Esophagus squamous epithelium (tissue), 5 donors: Measurements from ENCODE around the gene RPP30. TPM values are rescaled to one million over a fixed set of nuclear protein-coding genes. Genes with fewer than 3 reads are reported as not detected.

ENCODE experiments used
- DNase-seq: peaks from one replicate; lab custom pipeline; 2025; lab: John Stamatoyannopoulos, UW
- H3K27ac ChIP-seq, 4 donors: fragments of 200-600 bp; sonication (generic); one replicate each; pipeline ENCODE4 v1.5.1; 2016 to 2019; ENCODE audit warnings: mild to moderate bottlenecking in 1 of 4
- H3K27me3 ChIP-seq, 4 donors: fragments of 200-600 bp; sonication (generic); 1 replicate in 3 of 4; 2 replicates in 1 of 4; pipeline versions ENCODE4 v1.5.1 to v1.6.0; 2017 to 2021; ENCODE audit warnings: antibody characterized with exemption in 1 of 4
- H3K36me3 ChIP-seq, 3 donors: fragments of 200-600 bp; sonication (generic); one replicate each; pipeline ENCODE4 v1.5.1; 2016 to 2019
- H3K4me1 ChIP-seq, 3 donors: fragments of 200-600 bp; sonication (generic); one replicate each; pipeline ENCODE4 v1.5.1; 2017 to 2019
- H3K4me3 ChIP-seq, 4 donors: fragments of 200-600 bp; sonication (generic); 1 replicate in 3 of 4; 2 replicates in 1 of 4; pipeline ENCODE4 v1.5.1; 2016 to 2019; ENCODE audit warnings: mild to moderate bottlenecking in 2 of 4, moderate library complexity in 1 of 4
- H3K9me3 ChIP-seq, 3 donors: fragments of 200-600 bp; sonication (generic); one replicate each; pipeline ENCODE4 v1.5.1; 2016 to 2019
- POLR2A ChIP-seq, 4 donors: fragments of 450-650 bp; IDR thresholded peaks; one replicate each; pipeline ENCODE4 v1.6.1; 2017; ENCODE audit warnings: antibody characterized with exemption in 4 of 4, mild to moderate bottlenecking in 4 of 4, moderate library complexity in 3 of 4
- WGBS, 2 donors: methylation state at CpG; one replicate each; pipeline ENCODE4 v1.1.5; 2018; 5-methylcytosine and 5-hydroxymethylcytosine counted together
- intact Hi-C: fragments of 100-400 bp; cut with DNase I; formaldehyde crosslinking; loops from one replicate; pipeline ENCODE4 v1.15.0; 2022
- total RNA-seq, 4 donors: library from RNA; depleted of rRNA; stranded (reverse); fragments of >200 nt; gene quantifications; one replicate each; pipeline ENCODE4 v1.1.0, GENCODE V29; 2016
- TF ChIP-seq, protein P1 (sequence below), 6 experiments: fragments of 450-650 bp in 4 of 6; fragments of 200-600 bp in 2 of 6; sonication (generic) in 2 of 6; IDR thresholded peaks; one replicate each; pipeline ENCODE4 v1.5.1; 2016 to 2019; ENCODE audit warnings: antibody characterized with exemption in 6 of 6, mild to moderate bottlenecking in 4 of 6, moderate library complexity in 4 of 6
- donor health status: DM: yes; HTN: yes; CAD: no.

The RPP30 gene
- total RNA-seq, 4 donors from 2014 or later, result 13.6 to 31.4 (median 22.9) TPM

GRCh38 chr10:90858461-90858968 is 13.3 kb upstream of the RPP30 start:
- WGBS, 2 donors, result 36 to 39% methylated on average over 10 of the region's 10 CpGs
- peak overlapping the region; percentile 54 to 86 (median 68) for H3K4me3 ChIP-seq
- no peak for DNase-seq

DNA sequence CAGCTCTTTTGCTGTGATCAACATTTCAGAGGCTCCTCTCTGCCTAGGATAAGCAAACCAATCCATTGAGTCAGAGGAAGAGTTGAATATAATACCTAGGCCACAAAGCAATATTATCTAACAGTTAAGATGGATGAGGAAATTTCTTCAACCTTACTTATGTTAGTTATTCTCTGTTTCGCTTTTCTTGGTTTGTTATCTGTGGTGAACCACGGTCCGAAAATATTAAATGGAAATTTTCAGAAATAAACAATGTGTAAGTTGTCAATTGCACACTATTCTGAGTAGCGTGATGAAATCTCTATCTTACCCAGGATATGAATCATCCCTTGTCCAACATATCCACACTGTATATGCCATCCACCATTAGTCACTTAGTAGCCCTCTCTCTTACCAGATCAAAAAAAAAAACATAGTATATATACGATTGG is 12.4 kb upstream of the RPP30 start:
- H3K4me1 ChIP-seq, result peaks cover 5 to 20% (median 7%) of the 10 kb centered on the region in 3 donors
- no peak for TF ChIP-seq POLR2A (IDR thresholded peaks at IDR 0.05)
- TF ChIP-seq, protein P1, sequence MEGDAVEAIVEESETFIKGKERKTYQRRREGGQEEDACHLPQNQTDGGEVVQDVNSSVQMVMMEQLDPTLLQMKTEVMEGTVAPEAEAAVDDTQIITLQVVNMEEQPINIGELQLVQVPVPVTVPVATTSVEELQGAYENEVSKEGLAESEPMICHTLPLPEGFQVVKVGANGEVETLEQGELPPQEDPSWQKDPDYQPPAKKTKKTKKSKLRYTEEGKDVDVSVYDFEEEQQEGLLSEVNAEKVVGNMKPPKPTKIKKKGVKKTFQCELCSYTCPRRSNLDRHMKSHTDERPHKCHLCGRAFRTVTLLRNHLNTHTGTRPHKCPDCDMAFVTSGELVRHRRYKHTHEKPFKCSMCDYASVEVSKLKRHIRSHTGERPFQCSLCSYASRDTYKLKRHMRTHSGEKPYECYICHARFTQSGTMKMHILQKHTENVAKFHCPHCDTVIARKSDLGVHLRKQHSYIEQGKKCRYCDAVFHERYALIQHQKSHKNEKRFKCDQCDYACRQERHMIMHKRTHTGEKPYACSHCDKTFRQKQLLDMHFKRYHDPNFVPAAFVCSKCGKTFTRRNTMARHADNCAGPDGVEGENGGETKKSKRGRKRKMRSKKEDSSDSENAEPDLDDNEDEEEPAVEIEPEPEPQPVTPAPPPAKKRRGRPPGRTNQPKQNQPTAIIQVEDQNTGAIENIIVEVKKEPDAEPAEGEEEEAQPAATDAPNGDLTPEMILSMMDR (IDR thresholded peaks at IDR 0.05), result no peak
- intact Hi-C loops, result no loop called here
- WGBS, 2 donors, result 53 to 61% methylated on average over 5 of the region's 5 CpGs
- no peaks in the 10 kb centered on the region for H3K36me3 ChIP-seq
- H3K27me3 ChIP-seq, result peaks cover 0 to 45% (median 0%) of the 10 kb centered on the region in 4 donors
- no peak overlapping the region for H3K27ac ChIP-seq
- DNase-seq, result no peak
- no peaks in the 10 kb centered on the region for H3K9me3 ChIP-seq
- no peak overlapping the region for H3K4me3 ChIP-seq

More at GRCh38 chr10:90858461-90858968, 13.3 kb upstream of the RPP30 start:
- TF ChIP-seq POLR2A (IDR thresholded peaks at IDR 0.05), result no peak
- TF ChIP-seq, protein P1 (IDR thresholded peaks at IDR 0.05), result no peak
- H3K27me3 ChIP-seq, result peaks cover 0 to 45% (median 0%) of the 10 kb centered on the region in 4 donors
- H3K27ac ChIP-seq, result peak overlapping the region in 2 of 4 donors; percentile 63 to 76
- H3K4me1 ChIP-seq, result peaks cover 5 to 20% (median 7%) of the 10 kb centered on the region in 3 donors
- no peaks in the 10 kb centered on the region for H3K36me3 ChIP-seq
- intact Hi-C loops, result no loop called here
- H3K9me3 ChIP-seq, result no peaks in the 10 kb centered on the region

GRCh38 chr10:90860790-90861189 is 11.0 kb upstream of the RPP30 start:
- TF ChIP-seq, protein P1 (IDR thresholded peaks at IDR 0.05), result no peak
- no peak for TF ChIP-seq POLR2A (IDR thresholded peaks at IDR 0.05)
- intact Hi-C loops, result loop anchor here (5.0 to 10.0 kb wide), 2 partner anchors 108 to 1066 kb away; no protein-coding TSS in a partner anchor

GRCh38 chr10:90862908-90863514 is 8.8 kb upstream of the RPP30 start:
- Histone ChIP-seq H3K9me3 (no peaks in the 10 kb centered on the region), H3K36me3 (no peaks in the 10 kb centered on the region), H3K4me3 (no peak overlapping the region), H3K4me1 (peaks cover 0 to 9% (median 0%) of the 10 kb centered on the region in 3 donors), H3K27ac (no peak overlapping the region), H3K27me3 (peaks cover 0 to 28% (median 0%) of the 10 kb centered on the region in 4 donors)
- intact Hi-C loops, result loop anchor here (5.0 to 10.0 kb wide), 2 partner anchors 111 to 1068 kb away; no protein-coding TSS in a partner anchor
- no peak for TF ChIP-seq POLR2A (IDR thresholded peaks at IDR 0.05)
- TF ChIP-seq, protein P1 (IDR thresholded peaks at IDR 0.05), result peak; percentile 26 to 84 (median 68)
- DNase-seq, result no peak
- WGBS, 2 donors, result 28 to 32% methylated on average over 2 of the region's 2 CpGs

More at GRCh38 chr10:90860790-90861189, 11.0 kb upstream of the RPP30 start:
- Histone ChIP-seq H3K4me1 (peaks cover 5 to 20% (median 7%) of the 10 kb centered on the region in 3 donors), H3K9me3 (no peaks in the 10 kb centered on the region), H3K27me3 (peaks cover 0 to 31% (median 0%) of the 10 kb centered on the region in 4 donors), H3K4me3 (no peak overlapping the region), H3K36me3 (no peaks in the 10 kb centered on the region), H3K27ac (no peak overlapping the region)
- DNase-seq, result no peak
- WGBS, 2 donors, result 83 to 92% methylated on average over 1 of the region's 1 CpG

GRCh38 chr10:90865401-90865800 is 6.4 kb upstream of the RPP30 start:
- H3K27me3 ChIP-seq, result peaks cover 0 to 48% (median 0%) of the 10 kb centered on the region in 4 donors
- no peaks in the 10 kb centered on the region for H3K4me1 ChIP-seq
- H3K9me3 ChIP-seq, result no peaks in the 10 kb centered on the region
- H3K36me3 ChIP-seq, result no peaks in the 10 kb centered on the region
- TF ChIP-seq POLR2A (IDR thresholded peaks at IDR 0.05), result no peak
- TF ChIP-seq, protein P1 (IDR thresholded peaks at IDR 0.05), result peak in 1 of 6 experiments; percentile 14
- no peak overlapping the region for H3K27ac ChIP-seq
- no peak overlapping the region for H3K4me3 ChIP-seq
- 29 to 40% methylated on average over 3 of the region's 3 CpGs for WGBS, 2 donors
- DNase-seq, result no peak
- intact Hi-C loops, result loop anchor here (10.0 kb wide), 1 partner anchor 1071 kb away; no protein-coding TSS in a partner anchor
